Measurements from ENCODE around the gene SBK3.
"Not testable (repeated sequence)": the region's sequence is repeated elsewhere in the genome, so short reads cannot be mapped to it uniquely, and the experiment has no call there.

SBK3 gene

DNA sequence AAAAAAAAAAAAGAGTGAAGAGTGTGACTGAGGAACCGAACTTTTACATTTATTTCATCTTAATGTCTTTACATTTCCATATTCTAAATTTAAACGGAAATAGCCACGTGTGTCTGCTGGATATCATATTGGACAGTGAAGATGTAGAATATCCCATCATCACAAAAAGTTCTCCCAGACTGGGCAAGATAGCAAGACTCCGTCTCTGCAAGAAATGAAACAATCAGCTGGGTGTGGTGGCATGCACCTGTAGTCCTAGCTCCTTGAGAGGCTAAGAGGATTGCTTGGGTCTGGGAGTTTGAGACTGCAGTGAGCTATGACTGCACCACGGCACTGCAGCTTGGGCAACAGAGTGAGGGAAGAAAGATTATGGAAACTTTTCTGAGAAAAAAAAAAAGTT, 31.4 kb upstream of the SBK3 start:
- no peak for DNase-seq (ENCODE audit: low spot score)

DNA sequence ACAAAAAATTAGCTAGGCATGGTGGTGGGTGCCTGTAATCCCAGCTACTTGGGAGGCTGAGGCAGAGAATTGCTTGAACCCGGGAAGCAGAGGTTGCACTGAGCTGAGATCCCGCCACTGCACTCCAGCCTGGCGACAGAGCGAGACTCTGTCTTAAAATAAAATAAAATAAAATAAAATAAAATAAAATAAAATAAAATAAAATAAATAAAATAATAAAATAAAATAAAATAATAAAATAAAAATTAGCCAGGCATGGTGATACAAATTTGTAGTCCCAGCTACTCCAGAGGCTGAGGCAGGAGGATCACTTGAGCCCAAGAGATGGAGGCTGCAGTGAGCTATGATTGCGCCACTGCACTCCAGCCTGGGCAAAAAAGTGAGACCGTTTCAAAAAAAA, 28.6 kb upstream of the SBK3 start:
- not testable (repeated sequence) for DNase-seq (ENCODE audit: low spot score)

DNA sequence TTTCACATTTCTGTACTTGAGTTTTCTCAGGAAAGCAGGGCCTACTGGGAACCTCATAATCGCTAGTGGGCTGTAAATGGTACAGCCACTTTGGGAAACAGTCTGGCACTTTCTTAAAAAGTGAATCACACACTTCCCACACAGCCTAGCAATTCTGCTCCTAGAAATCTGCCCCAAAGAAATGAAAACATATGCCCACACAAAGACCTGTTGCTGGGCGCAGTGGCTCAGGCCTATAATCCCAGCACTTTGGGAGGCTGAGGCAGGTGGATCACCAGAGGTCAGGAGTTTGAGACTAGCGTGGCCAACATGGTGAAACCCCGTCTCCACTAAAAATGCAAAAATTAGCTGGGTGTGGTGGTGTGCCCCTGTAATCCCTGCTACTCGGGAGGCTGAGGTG, 24.1 kb upstream of the SBK3 start:
- not testable (repeated sequence) for DNase-seq (ENCODE audit: low spot score)

DNA sequence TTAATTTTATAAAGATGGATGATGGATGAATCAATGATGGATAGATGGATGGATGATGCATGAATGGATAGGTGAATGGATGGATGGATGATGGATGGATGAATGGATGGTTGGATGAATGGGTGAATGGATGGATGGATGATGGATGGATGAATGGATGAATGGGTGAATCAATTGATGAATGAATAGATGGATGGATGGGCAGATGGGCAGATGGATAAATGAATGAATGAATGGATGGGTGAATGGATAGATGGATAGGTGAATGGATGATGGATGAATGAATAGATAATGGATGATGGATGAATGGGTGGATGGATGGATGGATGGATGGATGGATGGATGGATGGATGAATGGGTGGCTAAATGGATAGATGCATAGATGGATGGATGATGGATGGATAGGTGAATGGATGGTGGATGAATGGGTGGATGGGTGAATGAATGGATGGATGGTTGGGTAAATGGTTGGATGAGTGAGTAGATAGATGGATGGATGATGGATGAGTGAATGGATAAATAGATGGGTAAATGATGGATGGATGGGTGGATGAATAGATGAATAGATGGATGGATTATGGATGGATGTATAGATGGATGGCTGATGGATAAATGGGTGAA, 22.5 kb upstream of the SBK3 start:
- no peak for DNase-seq (ENCODE audit: low spot score)

DNA sequence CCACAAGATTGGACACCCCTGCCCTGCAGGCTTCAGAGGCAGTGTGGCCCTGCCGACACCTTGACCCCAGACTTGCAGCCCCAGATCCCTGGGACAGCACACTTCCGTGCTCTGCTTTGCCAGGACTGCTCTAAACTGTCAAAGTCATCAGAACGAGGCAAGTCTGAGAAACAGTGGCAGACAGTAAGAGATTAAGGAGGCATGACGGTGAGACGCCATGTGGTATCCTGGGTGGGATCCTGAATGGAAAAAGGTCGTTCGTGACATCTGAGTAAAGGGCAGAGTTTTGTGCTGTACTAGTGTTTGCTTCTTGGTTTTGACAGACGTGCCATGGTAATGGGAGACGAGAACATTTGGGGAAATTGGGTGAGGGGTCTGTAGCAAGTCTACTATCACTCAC, 21.5 kb upstream of the SBK3 start:
- no peak for DNase-seq (ENCODE audit: low spot score)

DNA sequence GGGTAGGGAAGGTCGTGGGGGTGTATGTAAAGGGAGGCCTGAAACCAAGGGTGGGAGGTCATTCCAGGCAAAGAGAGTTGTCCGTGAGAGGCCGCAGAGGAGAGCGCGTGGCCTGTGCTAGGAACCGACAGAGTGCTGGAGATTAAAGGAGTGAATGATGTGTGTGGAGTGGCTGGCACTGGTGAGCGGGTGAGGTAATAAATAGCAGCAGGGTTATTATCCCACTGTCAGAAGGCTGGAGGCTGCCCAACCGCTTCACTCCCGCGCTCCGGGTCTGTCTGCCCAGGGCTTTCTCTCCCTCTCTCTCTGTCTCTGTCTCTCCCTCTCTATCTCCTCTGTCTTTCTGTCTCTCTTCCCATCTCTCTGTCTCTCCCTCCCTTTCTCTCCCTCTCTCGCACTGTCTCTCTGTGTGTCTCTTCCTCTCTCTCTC, 17.9 kb upstream of the SBK3 start:
- no peak for DNase-seq (ENCODE audit: low spot score)

DNA sequence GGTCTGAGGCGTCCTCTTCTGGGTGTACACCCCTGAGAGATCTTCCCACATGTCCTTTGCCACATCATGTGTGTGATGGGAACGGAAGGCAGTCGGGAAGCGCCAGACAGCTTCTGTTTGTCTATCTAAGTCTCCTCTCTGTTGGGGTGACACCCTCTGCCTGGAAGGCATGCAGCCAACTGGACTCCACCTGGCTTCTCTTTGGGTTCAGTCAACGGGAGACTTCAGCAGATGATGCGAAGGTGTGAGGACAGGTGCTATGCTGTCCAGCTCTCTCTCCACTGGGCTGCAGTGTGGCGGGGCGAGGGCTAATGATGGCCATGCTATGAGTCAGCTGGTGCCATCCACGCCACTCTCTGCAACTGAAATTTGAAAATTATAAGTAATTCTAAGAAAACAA, 14.3 kb upstream of the SBK3 start:
- DNase-seq (ENCODE audit: low spot score) = no peak

DNA sequence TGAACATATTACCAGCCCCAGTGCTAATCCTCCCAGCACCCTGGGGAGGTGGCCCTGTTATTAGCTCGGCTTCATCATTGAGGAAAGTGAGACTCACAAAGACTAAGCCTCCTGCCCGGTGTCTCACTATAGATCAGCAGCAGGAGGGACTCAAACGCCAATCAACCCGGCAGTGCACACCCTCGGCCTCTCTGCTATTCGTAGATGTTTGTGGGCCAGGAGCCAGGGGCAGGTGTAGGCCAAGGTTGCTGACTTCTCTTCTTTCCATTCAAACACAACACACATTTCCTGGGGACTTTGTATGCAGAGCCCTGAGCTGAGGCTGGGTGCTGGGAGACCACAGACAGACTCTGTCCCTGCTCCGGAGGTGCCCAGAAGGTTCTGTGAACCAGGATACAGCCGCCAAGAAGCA, 9.4 kb upstream of the SBK3 start:
- no peak for DNase-seq (ENCODE audit: low spot score)

DNA sequence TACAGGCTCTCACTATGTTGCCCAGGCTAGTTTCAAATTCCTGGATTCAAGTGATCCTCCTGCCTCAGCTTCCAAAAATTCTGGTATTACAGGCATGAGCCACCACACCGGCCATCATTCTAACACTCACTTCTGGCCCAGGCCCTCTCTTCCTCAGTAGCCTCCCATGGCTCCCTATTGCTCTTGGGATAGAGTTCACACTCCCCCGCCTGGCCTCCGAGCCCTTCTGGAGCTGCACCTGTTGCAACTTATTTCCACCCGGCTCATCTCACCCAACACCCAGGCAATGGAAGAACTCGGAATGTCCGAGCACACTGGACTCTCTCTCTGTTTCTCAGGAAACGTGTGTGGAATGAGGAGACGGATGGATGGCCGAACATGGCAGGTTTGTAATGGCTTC, 9.0 kb upstream of the SBK3 start:
- DNase-seq (ENCODE audit: low spot score) = no peak

DNA sequence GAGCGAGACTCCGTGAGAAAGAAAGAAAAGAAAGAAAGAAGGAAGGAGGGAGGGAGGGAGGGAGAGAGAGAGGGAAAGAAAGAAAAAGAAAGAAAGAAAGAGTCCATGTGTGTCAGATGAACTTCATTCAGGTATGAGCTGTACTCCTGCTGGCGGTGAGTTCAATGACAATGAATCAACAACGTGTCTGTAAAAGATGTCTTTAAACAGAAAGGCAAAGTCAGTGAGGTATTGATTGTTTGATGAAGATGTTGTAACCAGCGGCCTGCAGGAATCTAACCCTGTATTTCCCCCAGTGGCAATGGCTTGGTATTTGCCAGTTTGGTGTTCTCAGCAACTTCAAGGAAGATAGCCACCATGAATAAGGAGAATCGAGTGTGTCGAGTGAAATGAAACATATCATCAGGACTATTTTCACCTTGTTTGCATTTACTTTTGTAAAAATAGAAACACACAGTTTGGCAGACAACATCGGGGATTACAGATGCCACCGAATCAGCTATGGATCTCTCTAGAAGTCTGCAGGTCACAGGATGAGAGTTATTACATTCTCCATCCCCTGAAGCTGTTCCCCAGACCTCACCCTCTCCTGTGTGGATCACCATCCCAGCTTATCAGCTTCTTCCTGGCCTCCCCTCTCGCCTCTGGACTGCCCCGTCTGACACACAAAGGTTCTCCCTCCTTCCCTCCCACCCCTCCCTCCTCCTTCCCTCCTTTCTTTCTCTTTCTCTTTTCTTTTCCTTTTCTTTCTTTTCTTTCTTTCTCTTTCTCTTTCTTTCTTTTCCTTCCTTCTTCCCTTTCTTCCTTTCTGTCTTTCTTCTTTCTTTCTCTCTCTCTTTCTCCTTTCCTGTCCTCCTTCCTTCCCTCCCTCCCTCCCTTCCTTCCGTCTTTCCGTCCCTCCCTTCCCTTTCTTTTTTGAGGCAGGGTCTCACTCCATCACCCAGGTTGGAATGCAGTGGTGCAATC, 8.2 kb upstream of the SBK3 start:
- DNase-seq (ENCODE audit: low spot score) = no peak

DNA sequence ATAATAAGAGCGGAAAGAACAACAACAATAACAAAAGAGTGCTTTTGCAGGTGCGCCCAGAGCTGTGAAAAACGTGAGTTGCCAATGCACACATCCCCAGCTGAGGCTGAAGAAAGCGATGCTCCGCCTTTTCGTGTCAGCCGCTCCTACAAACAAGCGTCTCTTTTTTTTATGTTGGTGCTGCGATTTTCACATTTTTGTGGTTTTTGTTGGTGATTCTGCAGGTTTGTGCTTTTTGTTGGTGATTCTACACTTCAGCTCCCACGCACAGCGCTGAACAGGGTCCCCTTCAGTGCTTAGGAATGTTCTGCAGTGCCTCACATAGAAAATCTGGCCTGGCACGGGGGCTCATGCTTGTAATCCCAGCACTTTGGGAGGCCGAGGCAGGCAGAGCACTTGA, 7.3 kb upstream of the SBK3 start:
- DNase-seq (ENCODE audit: low spot score) = no peak

DNA sequence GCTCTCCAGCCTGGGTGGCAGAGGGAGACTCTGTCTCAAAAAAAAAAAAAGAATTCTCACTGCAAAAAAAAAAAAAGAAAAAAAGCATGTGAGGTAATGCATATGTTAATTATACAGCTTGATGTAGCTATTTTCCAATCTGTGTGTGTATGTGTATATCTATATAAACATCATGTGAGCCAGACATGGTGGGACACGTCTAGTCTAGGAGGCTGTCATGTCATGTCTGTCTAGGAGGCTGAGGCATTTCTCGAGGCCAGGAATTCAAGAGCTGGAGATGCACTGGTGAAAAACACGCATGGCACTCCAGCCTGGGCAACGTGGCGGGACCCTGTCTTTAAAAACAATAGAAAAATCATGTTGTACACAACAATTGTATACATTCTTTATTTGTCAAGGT, 6.9 kb upstream of the SBK3 start:
- DNase-seq (ENCODE audit: low spot score) = no peak

DNA sequence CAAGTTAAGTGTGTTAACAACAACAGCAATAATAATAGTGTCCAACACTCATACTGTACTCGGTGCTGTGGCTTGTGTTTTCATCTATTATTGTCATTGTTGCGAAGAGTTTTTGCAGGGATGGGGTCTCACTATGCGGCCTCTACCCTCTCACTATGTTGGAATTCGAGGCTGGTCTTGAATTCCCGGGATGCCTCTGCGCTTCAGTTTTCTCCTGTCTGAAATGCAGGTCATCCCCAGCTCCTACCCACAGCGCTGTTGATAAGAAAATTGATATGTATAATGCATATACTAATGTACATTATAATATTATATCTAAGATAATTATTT, 4.9 kb upstream of the SBK3 start:
- DNase-seq (ENCODE audit: low spot score) = no peak

DNA sequence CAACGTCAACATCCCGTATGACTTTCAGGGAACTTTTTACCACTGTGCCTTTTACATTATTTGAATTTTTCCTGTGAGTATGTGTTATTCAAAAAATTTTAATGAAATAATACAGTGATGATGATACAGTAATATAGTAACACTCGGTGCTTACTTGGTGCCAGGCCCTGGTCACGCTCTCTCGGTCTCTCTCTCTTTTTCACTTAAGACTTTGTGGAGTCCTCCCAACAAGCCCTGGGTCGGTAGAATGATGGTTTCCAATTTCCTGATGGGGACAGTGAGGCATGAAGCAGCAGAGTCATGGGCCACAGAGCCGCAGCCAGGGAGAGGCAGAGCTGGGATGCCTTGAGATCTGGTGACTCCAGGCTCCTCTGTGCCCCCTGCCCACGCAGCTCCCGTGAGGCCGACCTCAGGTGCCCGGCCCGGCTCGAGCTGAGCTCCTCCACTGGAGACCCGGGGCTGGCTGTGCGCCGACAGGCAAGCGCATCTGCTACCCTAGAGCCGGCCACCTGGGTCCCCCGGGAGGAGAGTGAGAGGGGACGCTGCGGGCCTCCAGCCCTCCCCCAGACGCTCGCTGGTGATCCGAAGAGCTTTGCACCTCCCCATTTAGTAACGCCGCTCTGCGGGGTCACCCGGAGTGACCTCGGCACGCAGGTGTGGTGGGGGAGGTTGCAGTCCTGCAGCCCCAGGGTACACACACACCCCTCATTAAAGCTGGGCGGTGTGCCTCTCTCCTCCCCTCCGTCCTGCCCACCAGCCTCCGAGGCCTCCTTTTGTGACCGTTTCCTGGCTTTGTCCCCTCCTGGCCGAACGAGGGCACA, 4.4 kb upstream of the SBK3 start:
- no peak for DNase-seq (ENCODE audit: low spot score)

DNA sequence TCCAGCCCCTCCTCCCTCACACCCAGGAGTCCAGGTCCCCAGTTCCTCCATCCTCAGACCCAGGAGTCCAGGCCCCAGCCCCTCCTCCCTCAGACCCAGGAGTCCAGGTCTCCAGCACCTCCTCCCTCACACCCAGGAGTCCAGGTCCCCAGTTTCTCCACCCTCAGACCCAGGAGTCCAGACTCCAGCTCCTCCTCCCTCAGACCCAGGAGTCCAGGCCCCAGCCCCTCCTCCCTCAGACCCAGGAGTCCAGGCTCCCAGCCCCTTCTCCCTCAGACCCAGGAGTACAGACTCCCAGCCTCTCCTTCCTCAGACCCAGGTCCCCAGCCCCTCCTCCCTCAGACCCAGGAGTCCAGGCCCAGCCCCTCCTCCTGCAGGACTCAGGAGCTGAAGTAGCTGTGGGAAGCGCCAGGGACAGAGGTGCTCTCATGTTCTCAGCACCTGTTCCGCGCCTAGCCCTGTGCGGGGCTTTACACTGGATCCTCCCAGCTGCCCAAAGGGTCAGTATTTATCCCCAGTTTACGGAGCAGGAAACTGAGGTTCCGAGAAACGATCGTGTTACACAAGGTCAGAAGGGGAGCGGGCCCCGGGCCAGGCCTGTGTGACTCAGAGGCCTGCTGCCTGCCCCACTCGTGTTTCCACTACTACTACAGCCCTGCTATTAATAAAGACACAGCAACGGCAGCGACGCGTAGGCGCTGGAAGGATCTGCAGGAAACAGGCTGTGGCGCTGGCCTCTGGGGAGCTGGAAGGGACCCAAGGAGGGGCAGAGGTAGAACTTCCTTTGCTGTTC, 1.7 kb upstream of the SBK3 start:
- no peak for DNase-seq (ENCODE audit: low spot score)

DNA sequence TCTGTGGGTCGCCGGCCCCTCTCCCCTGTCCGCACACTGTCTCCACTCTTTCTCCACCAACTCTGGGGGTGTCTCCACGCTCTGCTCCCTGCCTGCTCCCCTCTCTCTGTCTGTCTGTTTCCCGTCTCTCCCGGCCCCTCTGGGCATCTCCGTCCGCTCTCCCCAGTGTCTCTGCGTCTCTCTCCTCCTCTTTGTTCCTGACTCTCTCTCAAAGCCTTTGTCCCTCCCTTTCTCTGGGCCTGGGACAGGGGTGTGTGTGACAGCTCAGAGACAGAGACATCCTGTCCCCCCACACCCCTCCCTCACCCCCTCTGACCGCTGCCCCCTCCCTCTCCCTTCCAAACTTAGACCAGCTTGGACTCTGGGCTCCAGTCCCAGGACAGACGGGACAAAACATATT, 668 bp upstream of the SBK3 start:
- DNase-seq (ENCODE audit: low spot score) = no peak

DNA sequence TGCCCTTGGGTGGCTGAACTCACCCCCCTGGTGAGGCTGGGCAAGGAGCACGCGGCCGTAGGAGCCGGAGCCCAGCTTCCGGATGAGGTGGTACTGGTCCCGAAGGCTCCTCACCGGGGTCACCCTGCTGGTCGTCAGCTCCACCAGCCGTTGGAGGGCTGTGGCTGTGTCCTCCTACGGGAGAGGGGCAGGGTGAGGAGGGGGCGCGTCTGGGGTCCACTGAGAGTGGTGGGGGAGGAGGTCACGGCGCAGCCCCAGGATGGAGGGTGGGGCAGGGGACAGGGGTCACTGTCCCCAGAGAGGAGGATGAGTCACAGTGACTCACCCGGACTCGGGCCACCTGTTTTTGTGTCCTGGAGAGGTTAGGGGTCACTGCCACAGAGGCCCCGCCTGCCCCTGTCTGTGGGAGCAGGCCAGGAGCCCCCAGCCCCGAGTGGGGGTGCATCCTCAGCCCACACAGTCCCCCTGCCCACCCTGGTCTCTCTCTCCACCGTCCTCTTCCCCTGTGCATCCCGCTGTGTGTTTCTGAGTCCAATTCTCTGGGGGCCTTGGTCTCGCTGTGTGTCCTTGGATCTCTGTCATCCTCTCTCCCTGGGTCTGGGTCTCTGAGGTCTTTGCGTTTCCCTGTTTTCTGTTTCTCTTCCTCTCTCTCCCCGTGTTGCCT, 435 bp downstream of the SBK3 start:
- no peak for DNase-seq (ENCODE audit: low spot score)

DNA sequence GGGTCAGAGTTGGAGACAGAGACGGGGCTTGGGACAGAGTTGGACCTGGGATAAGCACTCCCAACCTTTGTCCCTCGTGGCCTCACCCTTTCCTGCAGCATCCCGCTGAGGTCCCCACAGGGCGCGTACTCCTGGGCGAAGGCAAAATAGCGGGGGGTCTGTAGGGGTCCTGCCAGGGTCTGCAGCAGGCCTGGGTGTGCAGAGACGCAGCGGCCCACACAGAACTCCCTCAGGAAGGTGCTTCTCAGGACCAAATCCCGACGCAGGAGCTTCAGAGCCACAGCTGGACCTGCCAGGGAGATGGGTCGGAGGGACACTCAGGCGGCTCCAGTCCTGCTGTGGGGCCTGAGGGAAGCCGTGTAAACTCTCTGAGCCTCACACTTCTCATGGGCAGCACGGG, 1.3 kb downstream of the SBK3 start:
- DNase-seq (ENCODE audit: low spot score) = no peak

DNA sequence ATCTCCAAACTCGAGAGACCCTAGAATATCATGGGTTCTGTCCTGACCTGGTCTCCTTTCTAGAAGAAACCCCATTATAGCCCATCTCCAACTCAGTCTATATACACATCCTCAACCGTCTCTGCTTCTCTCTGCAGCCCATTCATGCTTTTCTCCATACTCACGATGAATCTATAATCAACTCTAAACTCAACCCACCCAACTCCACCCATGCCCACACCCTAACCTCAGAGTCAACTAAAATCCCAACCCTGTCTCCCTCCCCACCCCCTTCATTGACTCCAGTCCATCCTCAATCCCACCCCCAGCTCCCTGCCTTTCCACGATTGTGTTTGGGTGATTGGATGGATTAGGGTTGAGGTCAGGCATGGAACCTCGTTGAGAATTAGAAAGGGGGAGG, 1.8 kb downstream of the SBK3 start:
- DNase-seq (ENCODE audit: low spot score) = no peak

DNA sequence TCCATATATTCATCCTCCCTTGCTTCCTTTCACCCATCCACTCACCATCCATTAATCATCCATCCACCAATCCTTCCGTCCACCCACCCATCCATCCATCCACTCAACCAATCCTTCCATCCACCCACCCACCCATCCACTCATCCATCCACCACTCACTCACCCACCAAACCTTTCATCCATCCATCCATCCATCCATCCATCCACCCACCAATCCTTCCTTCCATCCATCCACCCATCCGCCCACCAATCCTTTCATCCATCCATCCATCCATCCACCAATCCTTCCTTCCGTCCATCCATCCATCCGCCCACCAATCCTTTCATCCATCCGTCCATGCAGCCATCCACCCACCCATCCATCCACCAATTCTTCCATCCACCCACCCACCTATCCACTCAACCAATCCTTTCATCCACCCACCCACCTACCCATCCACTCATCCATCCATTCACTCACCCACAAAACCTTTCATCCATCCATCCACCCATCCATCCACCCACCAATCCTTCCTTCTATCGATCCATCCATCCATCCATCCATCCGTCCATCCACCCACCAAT, 3.0 kb downstream of the SBK3 start:
- no peak for DNase-seq (ENCODE audit: low spot score)

DNA sequence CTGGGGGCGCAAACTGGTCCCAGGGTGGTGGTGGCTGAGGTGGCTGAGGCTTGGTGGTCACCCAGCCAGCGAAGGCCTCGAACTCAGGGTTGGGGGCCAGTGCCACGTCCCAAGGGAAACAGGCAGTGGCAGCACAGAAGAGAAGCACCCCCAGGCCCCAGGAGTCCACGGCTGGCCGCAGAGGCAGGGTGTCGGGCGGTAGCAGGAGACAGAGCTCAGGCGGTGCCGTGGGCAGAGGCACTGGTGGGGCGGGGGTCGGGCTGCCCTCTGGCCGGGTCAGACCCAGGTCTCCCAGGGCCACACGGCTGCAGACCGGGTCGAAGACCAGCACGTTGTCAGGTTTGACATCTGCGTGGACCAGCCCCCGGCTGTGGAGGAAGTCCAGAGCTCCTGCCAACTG, 4.3 kb downstream of the SBK3 start:
- no peak for DNase-seq (ENCODE audit: low spot score)

Measured in CD4-positive, alpha-beta T cell treated with Interleukin-15 for 4 hours (primary cell).